Smooth muscle cell (in vitro differentiated cells): ENCODE results near the gene MSMB. TPM values are rescaled to one million over a fixed set of nuclear protein-coding genes. Genes with fewer than 3 reads are reported as not detected.
"Not testable (repeated sequence)": the region's sequence is repeated elsewhere in the genome, so short reads cannot be mapped to it uniquely, and the experiment has no call there.

Source experiments
- DNase-seq: peaks from one replicate; lab custom pipeline; 2025; ENCODE audit not compliant: unreplicated experiment; lab: John Stamatoyannopoulos, UW
- H2AFZ ChIP-seq: fragments of 200-600 bp; sonication (generic); 2 replicates; pipeline ENCODE4 v1.6.0; 2016; ENCODE audit warnings: antibody characterized with exemption, low read depth, mild to moderate bottlenecking
- H3F3A ChIP-seq: fragments of 200-600 bp; sonication (generic); 2 replicates; pipeline ENCODE4 v1.6.0; 2017; ENCODE audit warnings: antibody characterized with exemption, low read depth
- H3K27ac ChIP-seq: fragments of 200-600 bp; sonication (generic); 2 replicates; pipeline ENCODE4 v1.5.1; 2016; ENCODE audit warnings: low read depth, mild to moderate bottlenecking
- H3K27me3 ChIP-seq: fragments of 200-600 bp; sonication (generic); 2 replicates; pipeline ENCODE4 v1.6.1; 2016; ENCODE audit warnings: low read depth, mild to moderate bottlenecking
- H3K36me3 ChIP-seq: fragments of 200-600 bp; sonication (generic); 2 replicates; pipeline ENCODE4 v1.5.1; 2016; ENCODE audit warnings: low read depth
- H3K4me1 ChIP-seq: fragments of 200-600 bp; sonication (generic); 2 replicates; pipeline ENCODE4 v1.5.1; 2016; ENCODE audit warnings: low read depth
- H3K4me2 ChIP-seq: fragments of 200-600 bp; sonication (generic); 2 replicates; pipeline ENCODE4 v1.6.0; 2016; ENCODE audit warnings: mild to moderate bottlenecking
- H3K4me3 ChIP-seq: fragments of 200-600 bp; sonication (generic); 2 replicates; pipeline ENCODE4 v1.5.1; 2016; ENCODE audit warnings: mild to moderate bottlenecking
- H3K79me2 ChIP-seq: fragments of 200-600 bp; sonication (generic); 2 replicates; pipeline ENCODE4 v1.6.0; 2016; ENCODE audit warnings: low read depth, mild to moderate bottlenecking
- H3K9ac ChIP-seq: fragments of 200-600 bp; sonication (generic); 2 replicates; pipeline ENCODE4 v1.6.0; 2016; ENCODE audit warnings: low read depth
- H3K9me3 ChIP-seq: fragments of 200-600 bp; sonication (generic); replicated peaks from 2 replicates; pipeline ENCODE4 v1.5.1; 2016; ENCODE audit warnings: low read depth
- H4K20me1 ChIP-seq: fragments of 200-600 bp; sonication (generic); 2 replicates; pipeline ENCODE4 v1.6.0; 2016; ENCODE audit warnings: low read depth
- WGBS: methylation state at CpG from one replicate; pipeline ENCODE4 v1.1.7; 2016; ENCODE audit warnings: low lambda C conversion rate; 5-methylcytosine and 5-hydroxymethylcytosine counted together
- polyA plus RNA-seq: library from polyadenylated mRNA; unstranded; fragments of >200 nt; fragmentation: Nextera tagmentation; extraction: Ambion mirVana; gene quantifications from 2 replicates; pipeline ENCODE4 v1.2.1, GENCODE V29; 2016
- total RNA-seq: library from RNA; depleted of rRNA; stranded (reverse); fragments of >200 nt; gene quantifications from 2 replicates; pipeline ENCODE4 v1.2.3, GENCODE V29; 2014
- TF ChIP-seq, protein P1 (sequence below): fragments of 200-600 bp; sonication (generic); IDR thresholded peaks from 2 replicates; pipeline ENCODE4 v1.5.1; 2017; ENCODE audit warnings: borderline replicate concordance, mild to moderate bottlenecking, antibody characterized with exemption; ENCODE audit not compliant: insufficient read depth, poor library complexity, severe bottlenecking

MSMB gene, protein sequence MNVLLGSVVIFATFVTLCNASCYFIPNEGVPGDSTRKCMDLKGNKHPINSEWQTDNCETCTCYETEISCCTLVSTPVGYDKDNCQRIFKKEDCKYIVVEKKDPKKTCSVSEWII
- total RNA-seq (not detected in 2 replicates), polyA plus RNA-seq (0.50 TPM in 1 of 2 replicates, not detected in the other)

DNA sequence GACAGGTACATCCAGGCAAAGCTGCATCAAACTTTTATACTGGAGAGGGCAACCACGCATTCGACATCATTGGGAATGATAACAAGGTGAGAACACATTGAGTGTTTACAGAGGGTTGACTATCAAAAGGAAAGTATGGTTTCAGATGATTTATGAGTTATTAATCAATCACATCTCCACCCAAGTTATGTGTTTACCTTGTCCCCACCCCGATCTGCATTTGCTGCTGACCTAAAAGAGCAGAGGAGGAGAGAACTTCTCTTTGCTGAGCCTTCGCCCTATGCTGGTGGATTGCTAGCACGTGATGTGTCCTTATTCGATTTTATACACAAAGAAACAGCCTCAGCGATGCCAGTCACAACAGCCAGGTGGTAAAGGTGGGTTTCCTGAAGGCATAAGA lies at the start of gene MSMB:
MSMB (minus strand) TSS at position 9 of the 400 bp plus-strand sequence. CDS start 32 bp downstream, outside the sequence.
- no peak within 1 kb of the TSS for H3K27ac ChIP-seq
- no peak within 1 kb of the TSS for H3K4me2 ChIP-seq
- H3K4me3 ChIP-seq: no peak within 1 kb of the TSS
- H3K27me3 ChIP-seq: no peaks in the 10 kb centered on the region
- no peaks in the 10 kb centered on the region for H4K20me1 ChIP-seq
- no peak within 1 kb of the TSS for H2AFZ ChIP-seq
- H3K79me2 ChIP-seq: no peaks in the 10 kb centered on the region
- WGBS: 93% methylated on average over 7 of the region's 7 CpGs
- H3K36me3 ChIP-seq: no peaks in the 10 kb centered on the region
- no peaks in the 10 kb centered on the region for H3K9me3 ChIP-seq
- TF ChIP-seq, protein P1, sequence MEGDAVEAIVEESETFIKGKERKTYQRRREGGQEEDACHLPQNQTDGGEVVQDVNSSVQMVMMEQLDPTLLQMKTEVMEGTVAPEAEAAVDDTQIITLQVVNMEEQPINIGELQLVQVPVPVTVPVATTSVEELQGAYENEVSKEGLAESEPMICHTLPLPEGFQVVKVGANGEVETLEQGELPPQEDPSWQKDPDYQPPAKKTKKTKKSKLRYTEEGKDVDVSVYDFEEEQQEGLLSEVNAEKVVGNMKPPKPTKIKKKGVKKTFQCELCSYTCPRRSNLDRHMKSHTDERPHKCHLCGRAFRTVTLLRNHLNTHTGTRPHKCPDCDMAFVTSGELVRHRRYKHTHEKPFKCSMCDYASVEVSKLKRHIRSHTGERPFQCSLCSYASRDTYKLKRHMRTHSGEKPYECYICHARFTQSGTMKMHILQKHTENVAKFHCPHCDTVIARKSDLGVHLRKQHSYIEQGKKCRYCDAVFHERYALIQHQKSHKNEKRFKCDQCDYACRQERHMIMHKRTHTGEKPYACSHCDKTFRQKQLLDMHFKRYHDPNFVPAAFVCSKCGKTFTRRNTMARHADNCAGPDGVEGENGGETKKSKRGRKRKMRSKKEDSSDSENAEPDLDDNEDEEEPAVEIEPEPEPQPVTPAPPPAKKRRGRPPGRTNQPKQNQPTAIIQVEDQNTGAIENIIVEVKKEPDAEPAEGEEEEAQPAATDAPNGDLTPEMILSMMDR: no peak
- no peaks in the 10 kb centered on the region for H3K4me1 ChIP-seq
- no peak for DNase-seq
- no peak within 1 kb of the TSS for H3K9ac ChIP-seq
- H3F3A ChIP-seq: no peaks in the 10 kb centered on the region

DNA sequence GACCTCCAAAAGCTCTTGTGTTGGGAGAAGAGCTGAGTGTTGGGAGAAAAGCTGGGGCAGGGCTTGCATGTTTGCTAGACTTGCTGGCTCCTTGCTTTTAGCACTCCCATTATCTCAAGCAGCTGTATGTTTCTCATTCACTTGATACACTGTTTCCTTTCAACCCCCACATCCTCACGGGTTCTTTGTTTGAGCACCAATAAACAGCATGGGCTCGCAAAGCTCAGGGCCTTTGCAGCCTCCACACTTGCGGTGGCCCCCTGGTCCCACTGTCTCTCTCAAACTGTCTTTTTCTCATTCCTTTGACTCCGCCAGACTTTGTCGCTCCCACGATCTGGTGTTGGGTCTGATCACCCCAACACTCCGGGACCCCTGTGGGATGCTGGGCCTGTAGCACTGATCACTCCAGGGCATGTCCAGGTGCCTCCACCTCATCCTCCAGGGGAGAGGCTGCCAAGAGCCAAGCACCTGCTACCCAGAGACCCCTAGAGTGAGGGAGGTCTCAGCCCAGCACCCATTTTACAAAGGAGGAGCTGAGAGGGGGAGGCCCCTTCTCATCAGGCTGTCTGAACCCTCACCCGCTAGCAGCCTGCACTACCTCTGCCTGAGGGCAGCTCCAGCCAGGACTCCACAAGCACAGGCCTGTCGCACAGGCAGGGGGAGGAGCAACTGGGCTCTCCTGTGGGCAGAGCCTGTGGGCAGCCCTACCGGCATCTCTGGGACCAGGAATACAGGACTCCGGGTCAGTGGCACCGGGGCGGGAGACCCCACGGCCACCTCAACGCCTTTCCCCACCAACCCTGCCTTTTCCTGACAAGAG lies 49.1 kb upstream of the MSMB start:
- H3K79me2 ChIP-seq: no peaks in the 10 kb centered on the region
- no peak overlapping the region for H3K4me3 ChIP-seq
- no peaks in the 10 kb centered on the region for H3K36me3 ChIP-seq
- H4K20me1 ChIP-seq: no peaks in the 10 kb centered on the region
- WGBS: 55% methylated on average over 15 of the region's 15 CpGs
- H3K27me3 ChIP-seq: no peaks in the 10 kb centered on the region
- H3K9me3 ChIP-seq: no peaks in the 10 kb centered on the region
- DNase-seq: no peak
- peak overlapping the region; percentile 65 for H2AFZ ChIP-seq
- no peak overlapping the region for H3K9ac ChIP-seq
- TF ChIP-seq, protein P1: no peak
- peaks cover 7% of the 10 kb centered on the region for H3F3A ChIP-seq
- H3K27ac ChIP-seq: peak overlapping the region; percentile 62
- peaks cover 20% of the 10 kb centered on the region for H3K4me1 ChIP-seq
- peak overlapping the region; percentile 56 for H3K4me2 ChIP-seq

DNA sequence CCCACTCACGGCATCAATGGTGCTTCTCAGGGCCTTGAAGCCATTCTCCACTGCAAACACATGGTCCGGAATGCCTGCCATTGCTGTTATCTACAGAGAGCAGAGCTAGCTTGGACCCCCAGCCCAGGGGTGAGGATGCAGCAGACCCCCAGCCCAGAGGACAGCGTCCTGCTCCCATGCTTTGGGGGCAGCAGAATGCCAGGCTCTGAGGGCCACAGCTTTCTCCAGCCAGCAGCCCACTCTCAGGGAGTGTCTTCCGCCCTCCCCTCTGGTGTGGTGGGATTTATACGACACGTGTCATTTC lies 48.1 kb upstream of the MSMB start:
- no peaks in the 10 kb centered on the region for H3K9me3 ChIP-seq
- peaks cover 7% of the 10 kb centered on the region for H3F3A ChIP-seq
- no peak overlapping the region for H3K9ac ChIP-seq
- no peak overlapping the region for H3K4me3 ChIP-seq
- TF ChIP-seq, protein P1: no peak
- H3K27ac ChIP-seq: no peak overlapping the region
- H3K4me2 ChIP-seq: no peak overlapping the region
- H3K27me3 ChIP-seq: no peaks in the 10 kb centered on the region
- H3K36me3 ChIP-seq: no peaks in the 10 kb centered on the region
- H3K79me2 ChIP-seq: no peaks in the 10 kb centered on the region
- WGBS: 89% methylated on average over 6 of the region's 6 CpGs
- H3K4me1 ChIP-seq: peaks cover 20% of the 10 kb centered on the region
- H4K20me1 ChIP-seq: no peaks in the 10 kb centered on the region
- DNase-seq: no peak
- no peak overlapping the region for H2AFZ ChIP-seq

DNA sequence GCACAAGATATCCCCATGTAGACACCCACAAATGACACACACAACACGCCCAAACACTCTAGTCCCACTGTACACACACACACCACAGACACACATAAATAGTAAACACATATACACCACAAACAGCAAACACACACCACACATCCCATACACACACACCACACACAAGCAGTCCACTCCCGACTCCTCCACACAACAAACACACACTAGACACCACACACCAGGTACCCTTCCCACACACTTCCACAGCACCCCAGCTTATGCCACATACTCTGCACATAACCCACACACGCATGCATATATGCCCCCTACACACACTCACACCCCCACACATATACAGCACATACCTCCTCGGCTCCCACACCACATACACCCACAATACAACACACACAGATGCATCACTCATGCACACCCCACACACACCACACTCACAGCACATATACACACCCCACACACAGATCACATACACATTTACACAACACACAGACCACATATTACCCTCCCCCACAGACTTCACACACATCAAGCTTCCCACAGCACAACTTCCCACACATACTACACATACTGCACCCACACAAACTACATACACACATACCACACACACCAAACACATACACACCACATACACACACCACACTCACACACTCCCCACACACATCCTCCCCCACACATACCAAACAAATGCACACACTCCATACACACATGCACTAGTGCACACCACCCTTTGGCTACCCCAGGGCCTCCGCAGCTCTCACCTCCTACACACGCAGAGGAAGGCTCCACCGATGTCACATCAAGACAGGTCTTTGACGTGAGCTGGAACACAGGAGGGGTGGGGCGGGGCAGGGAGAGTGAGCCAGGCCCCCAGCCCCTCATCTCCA lies 47.5 kb upstream of the MSMB start:
- not testable (repeated sequence) for DNase-seq, H3K4me2 ChIP-seq, H3K27ac ChIP-seq, H3F3A ChIP-seq, H2AFZ ChIP-seq, H3K79me2 ChIP-seq, H4K20me1 ChIP-seq, H3K36me3 ChIP-seq, H3K9ac ChIP-seq, H3K27me3 ChIP-seq, H3K4me3 ChIP-seq, H3K9me3 ChIP-seq
- H3K4me1 ChIP-seq: peaks cover 20% of the 10 kb centered on the region
- WGBS: 85% methylated on average over 9 of the region's 9 CpGs
